Measurements from ENCODE around the gene ARMCX6. TPM values are rescaled to one million over a fixed set of nuclear protein-coding genes. Genes with fewer than 3 reads are reported as not detected.

Gene ARMCX6
- polyA plus RNA-seq, 1 of the 3 experiments (the other 2 are of a cell fraction), result 49.7 TPM

- H4K20me1 ChIP-seq (ENCODE audit: insufficient read depth), result no peaks in the 10 kb centered on the region
- no peak for DNase-seq
- no peaks in the 10 kb centered on the region for H3K9me2 ChIP-seq
- H3K27me3 ChIP-seq (ENCODE audit: insufficient read depth), result peaks cover 9% of the 10 kb centered on the region; the same call in 1 of the 2 replicates
- H3F3A ChIP-seq (replicated peaks; ENCODE audit: insufficient read depth), result peaks cover 9% of the 10 kb centered on the region
- peaks cover 0 to 15% of the 10 kb centered on the region in 2 experiments for H3K36me3 ChIP-seq (replicated peaks in 1 of 2; ENCODE audit: control insufficient read depth in 1 of 2, insufficient read depth in 2 of 2, low read length in 1 of 2)
- WGBS (ENCODE audit: low lambda C conversion rate), result 60% methylated on average over 1 of the region's 13 CpGs
- no peak overlapping the region for H3K9ac ChIP-seq
- ChIA-PET POLR2A (no interaction called here), CTCF (no interaction called here)
- peaks cover 0 to 5% of the 10 kb centered on the region in 2 experiments; a peak in 1 of 4 replicates for H3K4me1 ChIP-seq (ENCODE audit: control insufficient read depth in 1 of 2, insufficient read depth in 2 of 2, low read depth in 1 of 2, low read length in 1 of 2)
- no peaks in the 10 kb centered on the region; the same call in 1 of the 2 replicates for H3K79me2 ChIP-seq (ENCODE audit: insufficient read depth)
- H2AFZ ChIP-seq (ENCODE audit: low read depth), result no peak overlapping the region
- H3K4me2 ChIP-seq, result no peak overlapping the region
- H3K4me3 ChIP-seq (ENCODE audit: low read depth in 2 of 2, low read length in 1 of 2), result no peak overlapping the region
- no peak for TF ChIP-seq EZH2phosphoT487 (IDR thresholded peaks at IDR 0.05; ENCODE audit: borderline replicate concordance, low read depth)
- TF ChIP-seq ZBTB33 (IDR thresholded peaks at IDR 0.05; ENCODE audit: borderline replicate concordance, low read depth), result no peak
- no peak for TF ChIP-seq GABPA (IDR thresholded peaks at IDR 0.05; ENCODE audit: low read depth)
- TF ChIP-seq CTCF (IDR thresholded peaks at IDR 0.05), result no peak
- TF ChIP-seq POLR2AphosphoS5 (IDR thresholded peaks at IDR 0.05; ENCODE audit: low read depth, low read length), result no peak
- no peak for TF ChIP-seq USF2 (IDR thresholded peaks at IDR 0.05; ENCODE audit: borderline replicate concordance, low read depth, low read length)
- TF ChIP-seq RFX5 (IDR thresholded peaks at IDR 0.05; ENCODE audit: low read length), result no peak
- TF ChIP-seq CHD2 (IDR thresholded peaks at IDR 0.05; ENCODE audit: low read length, partially characterized antibody), result no peak
- no peak for TF ChIP-seq RAD21 (IDR thresholded peaks at IDR 0.05; ENCODE audit: low read length)
- no peak for TF ChIP-seq USF1 (IDR thresholded peaks at IDR 0.05; ENCODE audit: borderline replicate concordance, low read depth)
- TF ChIP-seq RXRA (IDR thresholded peaks at IDR 0.05; ENCODE audit: borderline replicate concordance, low read depth), result no peak
- TF ChIP-seq EP300 (IDR thresholded peaks at IDR 0.05; ENCODE audit: borderline replicate concordance in 1 of 2, low read depth in 1 of 2, low read length in 1 of 2), result no peak
- H3K9me3 ChIP-seq, result no peaks in the 10 kb centered on the region
- H3K27ac ChIP-seq (ENCODE audit: low read depth in 2 of 2, low read length in 1 of 2), result no peak overlapping the region
Observed at GRCh38 chrX:101656817-101657216, 39.0 kb upstream of the ARMCX6 start.

All from SK-N-SH (cell line).